ENCODE data around the gene ACTG1. TPM values are rescaled to one million over a fixed set of nuclear protein-coding genes. Genes with fewer than 3 reads are reported as not detected.
A peak's percentile ranks its signal among the peaks of the same experiment; 100 is the strongest.

Gene ACTG1
- total RNA-seq, 2 donors from 2014 or later, result 4,461 to 5,616 TPM

GRCh38 chr17:81502471-81503017 is 10.1 kb downstream of the ACTG1 start:
- Mint-ChIP-seq H3K36me3 (ENCODE audit: low read depth) (no peaks in the 10 kb centered on the region), H3K27ac (no peak overlapping the region), H3K27me3 (ENCODE audit: insufficient read depth) (peaks cover 14% of the 10 kb centered on the region), H3K4me1 (peaks cover 7% of the 10 kb centered on the region), H3K4me3 (no peak overlapping the region), H3K9me3 (no peaks in the 10 kb centered on the region)
- TF ChIP-seq CTCF (conservative IDR thresholded peaks at IDR 0.05), result no peak
- Histone ChIP-seq H3K4me3 (ENCODE audit: low read length) (no peak overlapping the region), H3K36me3 (ENCODE audit: control insufficient read depth, insufficient read depth, low read length) (no peaks in the 10 kb centered on the region), H3K9ac (ENCODE audit: extremely low read depth, low read length, poor library complexity, severe bottlenecking) (no peak overlapping the region), H3K27me3 (ENCODE audit: control insufficient read depth, insufficient read depth, low read length, poor library complexity, severe bottlenecking) (no peaks in the 10 kb centered on the region), H3K9me3 (ENCODE audit: control insufficient read depth, low read length) (no peaks in the 10 kb centered on the region), H3K4me1 (ENCODE audit: control insufficient read depth, insufficient read depth, low read length) (no peaks in the 10 kb centered on the region), H3K27ac (ENCODE audit: low read depth, low read length) (no peak overlapping the region)
- peak; percentile 49 for DNase-seq
- WGBS, 2 experiments (ENCODE audit: insufficient coverage in 1 of 2, insufficient read length in 1 of 2), result 75 to 79% methylated on average over 11 to 12 of the region's 12 CpGs

GRCh38 chr17:81500047-81500446 is 12.6 kb downstream of the ACTG1 start:
- Mint-ChIP-seq H3K36me3 (ENCODE audit: low read depth) (no peaks in the 10 kb centered on the region), H3K27ac (peak overlapping the region; percentile 83), H3K4me3 (no peak overlapping the region), H3K4me1 (peaks cover 7% of the 10 kb centered on the region), H3K9me3 (no peaks in the 10 kb centered on the region), H3K27me3 (ENCODE audit: insufficient read depth) (peaks cover 18% of the 10 kb centered on the region)
- Histone ChIP-seq H3K4me3 (ENCODE audit: low read length) (no peak overlapping the region), H3K9me3 (ENCODE audit: control insufficient read depth, low read length) (no peaks in the 10 kb centered on the region), H3K27ac (ENCODE audit: low read depth, low read length) (no peak overlapping the region), H3K9ac (ENCODE audit: extremely low read depth, low read length, poor library complexity, severe bottlenecking) (no peak overlapping the region), H3K4me1 (ENCODE audit: control insufficient read depth, insufficient read depth, low read length) (no peaks in the 10 kb centered on the region), H3K36me3 (ENCODE audit: control insufficient read depth, insufficient read depth, low read length) (no peaks in the 10 kb centered on the region), H3K27me3 (ENCODE audit: control insufficient read depth, insufficient read depth, low read length, poor library complexity, severe bottlenecking) (no peaks in the 10 kb centered on the region)
- DNase-seq, result peak; percentile 79
- no peak for TF ChIP-seq CTCF (conservative IDR thresholded peaks at IDR 0.05)
- 66% methylated on average over 6 to 7 of the region's 7 CpGs for WGBS, 2 experiments (ENCODE audit: insufficient coverage in 1 of 2, insufficient read length in 1 of 2)

GRCh38 chr17:81499601-81499970 is 13.0 kb downstream of the ACTG1 start:
- no peak overlapping the region for H3K4me3 Mint-ChIP-seq
- DNase-seq, result peak; percentile 65
- H3K9me3 ChIP-seq (ENCODE audit: control insufficient read depth, low read length), result no peaks in the 10 kb centered on the region
- no peaks in the 10 kb centered on the region for H3K4me1 ChIP-seq (ENCODE audit: control insufficient read depth, insufficient read depth, low read length)
- H3K9me3 Mint-ChIP-seq, result no peaks in the 10 kb centered on the region
- H3K27ac ChIP-seq (ENCODE audit: low read depth, low read length), result no peak overlapping the region
- no peaks in the 10 kb centered on the region for H3K27me3 ChIP-seq (ENCODE audit: control insufficient read depth, insufficient read depth, low read length, poor library complexity, severe bottlenecking)
- peaks cover 7% of the 10 kb centered on the region for H3K4me1 Mint-ChIP-seq
- peak overlapping the region; percentile 83 for H3K27ac Mint-ChIP-seq
- H3K4me3 ChIP-seq (ENCODE audit: low read length), result no peak overlapping the region
- H3K36me3 Mint-ChIP-seq (ENCODE audit: low read depth), result no peaks in the 10 kb centered on the region
- H3K27me3 Mint-ChIP-seq (ENCODE audit: insufficient read depth), result peaks cover 18% of the 10 kb centered on the region
- TF ChIP-seq CTCF (conservative IDR thresholded peaks at IDR 0.05), result no peak
- H3K36me3 ChIP-seq (ENCODE audit: control insufficient read depth, insufficient read depth, low read length), result no peaks in the 10 kb centered on the region
- 58 to 68% methylated on average over 5 to 12 of the region's 12 CpGs for WGBS, 2 experiments (ENCODE audit: insufficient coverage in 1 of 2, insufficient read length in 1 of 2)
- H3K9ac ChIP-seq (ENCODE audit: extremely low read depth, low read length, poor library complexity, severe bottlenecking), result no peak overlapping the region
